PC-3 (cell line): ENCODE measurements around the gene ZNF804A. TPM values are rescaled to one million over a fixed set of nuclear protein-coding genes. Genes with fewer than 3 reads are reported as not detected.

ENCODE experiments used
- ATAC-seq: fragments of 200-7000 bp; cut with Tn5 transposase; 2 replicates; pipeline ENCODE4 v1.9.1; 2020; ENCODE audit warnings: mild to moderate bottlenecking, moderate library complexity
- BruUV-seq: library from RNA; stranded (reverse); fragments of 400-500 nt; replicated peaks from 2 replicates; lab custom pipeline; 2021; lab: Mats Ljungman, UMichigan
- CTCF ChIA-PET: fragments of 300-600 bp; sonication (Branson Sonifier 250); formaldehyde crosslinking; loops from one replicate; lab custom pipeline; 2022; ENCODE audit warnings: antibody characterized with exemption; lab: Charles Lee
- POLR2A ChIA-PET: fragments of 300-600 bp; sonication (Branson Sonifier 250); formaldehyde crosslinking; loops from one replicate; lab custom pipeline; 2022; ENCODE audit warnings: antibody characterized with exemption; ENCODE audit not compliant: unreplicated experiment; lab: Charles Lee
- DNase-seq: peaks from one replicate; pipeline ENCODE4 v3.0.0-alpha.2; 2015
- H2AFZ ChIP-seq: fragments of 300-600 bp; sonication (generic); 2 replicates; pipeline ENCODE4 v1.6.0; 2016; ENCODE audit warnings: antibody characterized with exemption, low read length
- H3F3A ChIP-seq: fragments of 300-600 bp; sonication (generic); one replicate; pipeline ENCODE4 v1.6.0; 2017; ENCODE audit warnings: antibody characterized with exemption, low read length, control low read depth, mild to moderate bottlenecking; ENCODE audit not compliant: unreplicated experiment
- H3K27ac ChIP-seq: fragments of 300-600 bp; sonication (generic); 2 replicates; pipeline ENCODE4 v1.5.1; 2016; ENCODE audit warnings: mild to moderate bottlenecking, low read length
- H3K27me3 ChIP-seq: fragments of 300-600 bp; sonication (generic); 2 replicates; pipeline ENCODE4 v1.6.1; 2016; ENCODE audit warnings: low read length, mixed read lengths
- H3K36me3 ChIP-seq: fragments of 300-600 bp; sonication (generic); 2 replicates; pipeline ENCODE4 v1.6.1; 2016; ENCODE audit warnings: low read depth, mixed run types, low read length, mixed read lengths
- H3K4me1 ChIP-seq: fragments of 300-600 bp; sonication (generic); 2 replicates; pipeline ENCODE4 v1.5.1; 2016; ENCODE audit warnings: low read length; ENCODE audit not compliant: insufficient read depth
- H3K4me2 ChIP-seq: fragments of 300-600 bp; sonication (generic); 2 replicates; pipeline ENCODE4 v1.6.0; 2016; ENCODE audit warnings: low read length
- H3K4me3 ChIP-seq: fragments of 300-600 bp; sonication (generic); 2 replicates; pipeline ENCODE4 v1.5.1; 2016; ENCODE audit warnings: mild to moderate bottlenecking, low read length, mixed read lengths
- H3K79me2 ChIP-seq: fragments of 300-600 bp; sonication (generic); 2 replicates; pipeline ENCODE4 v1.6.1; 2017; ENCODE audit warnings: low read length, mixed read lengths
- H3K9ac ChIP-seq: fragments of 300-600 bp; sonication (generic); 2 replicates; pipeline ENCODE4 v1.6.0; 2016; ENCODE audit warnings: mild to moderate bottlenecking, low read length
- H3K9me2 ChIP-seq: fragments of 300-600 bp; sonication (generic); replicated peaks from 2 replicates; pipeline ENCODE4 v1.6.1; 2016; ENCODE audit warnings: mixed run types, low read length, mixed read lengths
- H3K9me3 ChIP-seq: fragments of 300-600 bp; sonication (generic); 2 replicates; pipeline ENCODE4 v1.6.1; 2016; ENCODE audit warnings: low read length, mixed read lengths
- H4K20me1 ChIP-seq: fragments of 300-600 bp; sonication (generic); 2 replicates; pipeline ENCODE4 v1.6.1; 2016; ENCODE audit warnings: low read length, mixed read lengths
- CTCF ChIP-seq: fragments of 300-600 bp; sonication (generic); conservative IDR thresholded peaks from 2 replicates; pipeline ENCODE4 v1.5.1; 2017; ENCODE audit warnings: antibody characterized with exemption, low read depth, mild to moderate bottlenecking, low read length
- EZH2 ChIP-seq: fragments of 300-600 bp; sonication (generic); IDR thresholded peaks from one replicate; pipeline ENCODE4 v1.6.1; 2017; ENCODE audit warnings: antibody characterized with exemption, mild to moderate bottlenecking, low read length; ENCODE audit not compliant: unreplicated experiment
- EZH2phosphoT487 ChIP-seq: fragments of 300-600 bp; sonication (generic); IDR thresholded peaks from 2 replicates; pipeline ENCODE4 v1.6.1; 2018; ENCODE audit warnings: mild to moderate bottlenecking, antibody characterized with exemption, low read length, borderline replicate concordance
- intact Hi-C: fragments of 100-400 bp; cut with micrococcal nuclease; formaldehyde crosslinking; loops from 2 replicates; pipeline ENCODE4 v1.9.0; 2023
- total RNA-seq: library from RNA; depleted of rRNA; stranded (reverse); fragments of >200 nt; gene quantifications from 2 replicates; pipeline ENCODE4 v1.2.3, GENCODE V29; 2014

ZNF804A gene
- total RNA-seq, 1 experiment from 2014 or later, result 1.9 TPM

GRCh38 chr2:184824597-184824996 is 226.3 kb downstream of the ZNF804A start:
- CTCF ChIA-PET, result no interaction called here
- Histone ChIP-seq H3K9ac (no peak overlapping the region), H3K27ac (no peak overlapping the region), H3K9me3 (no peaks in the 10 kb centered on the region), H3K79me2 (no peaks in the 10 kb centered on the region), H3K4me2 (no peak overlapping the region), H3K9me2 (no peaks in the 10 kb centered on the region), H4K20me1 (no peaks in the 10 kb centered on the region), H3K36me3 (no peaks in the 10 kb centered on the region), H3F3A (no peaks in the 10 kb centered on the region), H3K4me1 (no peaks in the 10 kb centered on the region), H2AFZ (no peak overlapping the region), H3K4me3 (no peak overlapping the region), H3K27me3 (no peaks in the 10 kb centered on the region)
- POLR2A ChIA-PET, result no interaction called here
- ATAC-seq (no peak), DNase-seq (no peak)
- TF ChIP-seq EZH2phosphoT487 (no peak), CTCF (no peak), EZH2 (no peak)
- no TSS peak for BruUV-seq
- intact Hi-C loops, result no loop called here

GRCh38 chr2:184830531-184830930 is 232.2 kb downstream of the ZNF804A start:
- POLR2A ChIA-PET, result interaction anchor here (0.6 kb wide), 1 partner anchor 168 kb away, joined by 5 read pairs; no protein-coding TSS in a partner anchor
- DNase-seq (no peak), ATAC-seq (no peak)
- Histone ChIP-seq H3K4me2 (no peak overlapping the region), H3K9me2 (no peaks in the 10 kb centered on the region), H4K20me1 (no peaks in the 10 kb centered on the region), H3K27me3 (no peaks in the 10 kb centered on the region), H3K27ac (no peak overlapping the region), H3K4me3 (no peak overlapping the region), H2AFZ (no peak overlapping the region), H3K79me2 (no peaks in the 10 kb centered on the region), H3K9ac (no peak overlapping the region), H3K4me1 (no peaks in the 10 kb centered on the region), H3F3A (no peaks in the 10 kb centered on the region), H3K9me3 (no peaks in the 10 kb centered on the region), H3K36me3 (no peaks in the 10 kb centered on the region)
- intact Hi-C loops, result no loop called here
- no TSS peak for BruUV-seq
- TF ChIP-seq EZH2phosphoT487 (no peak), CTCF (no peak), EZH2 (no peak)
- CTCF ChIA-PET, result no interaction called here

GRCh38 chr2:184834699-184835397 is 236.5 kb downstream of the ZNF804A start:
- H3K4me2 ChIP-seq, result no peak overlapping the region
- no peak overlapping the region for H3K27ac ChIP-seq
- no peaks in the 10 kb centered on the region for H3K27me3 ChIP-seq
- no TSS peak for BruUV-seq
- H3K9me3 ChIP-seq, result no peaks in the 10 kb centered on the region
- no peaks in the 10 kb centered on the region for H3K79me2 ChIP-seq
- DNase-seq (no peak), ATAC-seq (no peak)
- CTCF ChIA-PET, result no interaction called here
- TF ChIP-seq EZH2phosphoT487, result no peak
- TF ChIP-seq EZH2, result no peak
- no peak for TF ChIP-seq CTCF
- POLR2A ChIA-PET, result no interaction called here
- H3F3A ChIP-seq, result no peaks in the 10 kb centered on the region
- intact Hi-C loops, result no loop called here
- no peaks in the 10 kb centered on the region for H3K9me2 ChIP-seq
- H3K4me1 ChIP-seq, result no peaks in the 10 kb centered on the region
- no peak overlapping the region for H3K4me3 ChIP-seq
- H3K9ac ChIP-seq, result no peak overlapping the region
- H3K36me3 ChIP-seq, result no peaks in the 10 kb centered on the region
- no peaks in the 10 kb centered on the region for H4K20me1 ChIP-seq
- no peak overlapping the region for H2AFZ ChIP-seq
